ENCODE measurements around the gene KIF26B.

The KIF26B gene

GRCh38 chr1:245197911-245198379 is 43.2 kb downstream of the KIF26B start:
- DNase-seq (ENCODE audit: insufficient read length, low spot score) (no peak), FAIRE-seq (no peak)
- TF ChIP-seq, protein P1, sequence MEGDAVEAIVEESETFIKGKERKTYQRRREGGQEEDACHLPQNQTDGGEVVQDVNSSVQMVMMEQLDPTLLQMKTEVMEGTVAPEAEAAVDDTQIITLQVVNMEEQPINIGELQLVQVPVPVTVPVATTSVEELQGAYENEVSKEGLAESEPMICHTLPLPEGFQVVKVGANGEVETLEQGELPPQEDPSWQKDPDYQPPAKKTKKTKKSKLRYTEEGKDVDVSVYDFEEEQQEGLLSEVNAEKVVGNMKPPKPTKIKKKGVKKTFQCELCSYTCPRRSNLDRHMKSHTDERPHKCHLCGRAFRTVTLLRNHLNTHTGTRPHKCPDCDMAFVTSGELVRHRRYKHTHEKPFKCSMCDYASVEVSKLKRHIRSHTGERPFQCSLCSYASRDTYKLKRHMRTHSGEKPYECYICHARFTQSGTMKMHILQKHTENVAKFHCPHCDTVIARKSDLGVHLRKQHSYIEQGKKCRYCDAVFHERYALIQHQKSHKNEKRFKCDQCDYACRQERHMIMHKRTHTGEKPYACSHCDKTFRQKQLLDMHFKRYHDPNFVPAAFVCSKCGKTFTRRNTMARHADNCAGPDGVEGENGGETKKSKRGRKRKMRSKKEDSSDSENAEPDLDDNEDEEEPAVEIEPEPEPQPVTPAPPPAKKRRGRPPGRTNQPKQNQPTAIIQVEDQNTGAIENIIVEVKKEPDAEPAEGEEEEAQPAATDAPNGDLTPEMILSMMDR (IDR thresholded peaks at IDR 0.05; ENCODE audit: insufficient read depth, missing control alignments), result no peak

DNA sequence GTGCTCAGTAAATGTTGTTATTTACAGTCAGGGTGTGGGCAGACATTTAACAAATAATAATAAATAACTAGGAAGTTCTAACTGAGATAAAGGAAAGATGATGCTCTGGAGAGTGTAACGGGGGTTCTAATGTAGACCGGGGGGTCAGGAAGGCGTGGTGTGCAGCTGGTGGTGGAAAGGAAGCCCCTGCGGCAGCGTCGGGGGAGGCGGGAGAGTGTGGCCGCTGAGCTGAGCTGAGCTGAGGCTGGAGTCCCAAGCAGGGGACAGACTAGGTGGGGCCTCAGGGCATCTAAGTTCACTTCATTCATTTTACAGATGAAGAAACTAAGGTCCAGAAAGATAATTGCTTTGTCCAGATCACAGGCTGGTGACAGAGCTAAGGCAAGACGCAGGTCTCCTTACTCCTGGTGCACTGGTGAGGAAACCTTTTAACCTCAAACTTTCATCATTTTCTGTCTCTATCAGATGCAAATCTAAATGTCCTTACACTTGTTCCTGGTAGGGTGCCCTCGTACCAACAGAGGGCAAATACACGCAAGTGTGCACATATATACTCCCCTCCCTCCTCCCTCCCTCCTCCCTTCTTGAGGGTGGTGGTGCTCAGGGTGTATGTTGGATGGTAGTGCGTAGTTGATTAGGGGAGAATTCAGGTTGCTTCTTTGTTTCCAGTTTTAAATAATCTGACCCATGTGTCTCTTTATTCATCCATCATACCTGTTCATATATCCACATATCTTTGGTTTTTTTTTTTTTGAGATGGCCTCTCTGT is 44.1 kb downstream of the KIF26B start:
- DNase-seq (ENCODE audit: insufficient read length, low spot score) (no peak), FAIRE-seq (no peak)
- TF ChIP-seq, protein P1 (IDR thresholded peaks at IDR 0.05; ENCODE audit: insufficient read depth, missing control alignments), result no peak

DNA sequence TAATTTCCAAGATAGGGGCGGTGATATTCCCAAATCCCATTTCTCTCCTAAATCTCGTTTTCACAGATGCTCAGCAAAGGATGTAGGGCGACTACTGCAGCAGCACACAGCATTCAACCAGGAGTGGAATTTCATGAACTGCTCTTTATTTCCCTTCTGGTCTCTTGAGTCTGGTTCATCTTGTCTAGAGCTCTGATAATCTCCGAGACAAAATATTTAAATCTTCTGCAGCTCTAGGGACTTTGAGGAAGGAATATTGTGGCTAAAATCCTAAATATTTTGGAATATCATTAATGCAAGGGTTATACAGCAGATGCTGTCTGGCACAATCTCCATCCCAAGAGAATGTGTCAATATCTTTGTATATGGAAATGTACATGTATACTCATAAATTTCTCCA is 45.4 kb downstream of the KIF26B start:
- no peak for DNase-seq (ENCODE audit: insufficient read length, low spot score)
- TF ChIP-seq, protein P1 (IDR thresholded peaks at IDR 0.05; ENCODE audit: insufficient read depth, missing control alignments), result no peak
- FAIRE-seq, result no peak

DNA sequence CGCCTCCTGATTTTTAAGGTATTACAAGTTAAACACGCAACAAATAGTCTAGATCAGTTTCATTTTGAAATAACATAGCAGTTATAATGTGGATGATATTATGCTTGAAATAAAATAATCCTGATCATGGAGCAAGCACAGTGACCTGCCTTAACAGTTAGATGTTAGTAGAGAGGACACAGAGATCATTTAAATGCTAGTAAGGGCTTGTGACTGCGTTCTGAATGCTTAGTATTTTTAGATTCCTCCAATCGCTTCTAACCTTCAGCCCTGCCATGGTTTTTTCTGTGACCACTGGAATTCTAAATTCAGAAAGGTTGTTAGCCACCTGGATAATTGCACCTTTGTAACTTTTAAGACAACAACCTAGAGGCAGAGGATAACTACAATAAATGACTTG is 46.4 kb downstream of the KIF26B start:
- TF ChIP-seq, protein P1 (IDR thresholded peaks at IDR 0.05; ENCODE audit: insufficient read depth, missing control alignments), result no peak
- DNase-seq (ENCODE audit: insufficient read length, low spot score) (no peak), FAIRE-seq (no peak)

- TF ChIP-seq, protein P1 (IDR thresholded peaks at IDR 0.05; ENCODE audit: insufficient read depth, missing control alignments), result no peak
- FAIRE-seq (no peak), DNase-seq (ENCODE audit: insufficient read length, low spot score) (no peak)
Observed at GRCh38 chr1:245201827-245202226, 47.0 kb downstream of the KIF26B start.

- no peak for FAIRE-seq
- no peak for DNase-seq (ENCODE audit: insufficient read length, low spot score)
Observed at GRCh38 chr1:245205396-245205795, 50.6 kb downstream of the KIF26B start.

GRCh38 chr1:245205864-245206263 is 51.1 kb downstream of the KIF26B start:
- TF ChIP-seq, protein P1 (IDR thresholded peaks at IDR 0.05; ENCODE audit: insufficient read depth, missing control alignments), result no peak
- no peak for FAIRE-seq
- no peak for DNase-seq (ENCODE audit: insufficient read length, low spot score)

More at GRCh38 chr1:245205396-245205795, 50.6 kb downstream of the KIF26B start:
- TF ChIP-seq, protein P1 (IDR thresholded peaks at IDR 0.05; ENCODE audit: insufficient read depth, missing control alignments), result no peak
